Thoracic aorta (tissue), 2 donors: ENCODE measurements around the gene BBS5. TPM values are rescaled to one million over a fixed set of nuclear protein-coding genes. Genes with fewer than 3 reads are reported as not detected.

ENCODE experiments used
- ATAC-seq: fragments of 150-250 bp; one replicate; pipeline ENCODE4 v1.8.0; 2017; ENCODE audit warnings: low read depth; ENCODE audit not compliant: insufficient number of reproducible peaks, low FRiP score
- DNase-seq: peaks from one replicate; pipeline ENCODE4 v3.0.0-alpha.2; 2020; ENCODE audit warnings: low spot score
- H3K27ac ChIP-seq, 2 donors: fragments of 200-600 bp; sonication (generic); 1 replicate in 1 of 2; 2 replicates in 1 of 2; pipeline ENCODE4 v1.5.1; 2016; ENCODE audit warnings: mild to moderate bottlenecking in 2 of 2, moderate library complexity in 2 of 2
- H3K27me3 ChIP-seq: fragments of 200-600 bp; sonication (generic); replicated peaks from 2 replicates; pipeline ENCODE4 v1.6.0; 2016; ENCODE audit warnings: mild to moderate bottlenecking; ENCODE audit not compliant: insufficient read depth
- H3K36me3 ChIP-seq: fragments of 200-600 bp; sonication (generic); one replicate; pipeline ENCODE4 v1.5.1; 2016
- H3K4me1 ChIP-seq, 2 donors: fragments of 200-600 bp; sonication (generic); 1 replicate in 1 of 2; 2 replicates in 1 of 2; pipeline versions ENCODE4 v1.5.1 to v1.6.0; 2016; ENCODE audit warnings: low read depth in 2 of 2, mild to moderate bottlenecking in 1 of 2; ENCODE audit not compliant: control insufficient read depth in 1 of 2
- H3K4me3 ChIP-seq: fragments of 200-600 bp; sonication (generic); 2 replicates; pipeline ENCODE4 v1.5.1; 2016; ENCODE audit warnings: mild to moderate bottlenecking
- H3K9me3 ChIP-seq: fragments of 200-600 bp; sonication (generic); 2 replicates; pipeline ENCODE4 v1.5.1; 2016
- CTCF ChIP-seq: fragments of 200-600 bp; sonication (generic); IDR thresholded peaks from one replicate; pipeline ENCODE4 v1.5.1; 2019; ENCODE audit warnings: antibody characterized with exemption
- total RNA-seq, 2 donors: library from RNA; depleted of rRNA; stranded (reverse); fragments of >200 nt; gene quantifications; one replicate each; pipeline versions ENCODE4 v1.1.0 to v1.2.3, GENCODE V29; 2016

The BBS5 gene
- total RNA-seq, 2 donors from 2014 or later, result 13.6 to 21.1 TPM

GRCh38 chr2:169464466-169464865, 14.8 kb upstream of the BBS5 start:
- no peaks in the 10 kb centered on the region for H3K27me3 ChIP-seq
- ATAC-seq (no peak), DNase-seq (no peak)
- H3K36me3 ChIP-seq, result no peaks in the 10 kb centered on the region
- no peak overlapping the region for H3K4me3 ChIP-seq
- no peak overlapping the region for H3K27ac ChIP-seq
- H3K9me3 ChIP-seq, result no peaks in the 10 kb centered on the region
- TF ChIP-seq CTCF, result no peak
- peaks cover 0 to 9% of the 10 kb centered on the region in 2 donors for H3K4me1 ChIP-seq

- peaks cover 0 to 9% of the 10 kb centered on the region in 2 donors for H3K4me1 ChIP-seq
- H3K27ac ChIP-seq, result no peak overlapping the region
- TF ChIP-seq CTCF, result no peak
- no peaks in the 10 kb centered on the region for H3K27me3 ChIP-seq
- no peaks in the 10 kb centered on the region for H3K36me3 ChIP-seq
- no peaks in the 10 kb centered on the region for H3K9me3 ChIP-seq
- no peak overlapping the region for H3K4me3 ChIP-seq
- ATAC-seq (no peak), DNase-seq (no peak)
Observed at GRCh38 chr2:169464882-169465281, 14.4 kb upstream of the BBS5 start.

GRCh38 chr2:169468841-169469240, 10.5 kb upstream of the BBS5 start:
- Histone ChIP-seq H3K27me3 (no peaks in the 10 kb centered on the region), H3K27ac (no peak overlapping the region), H3K4me1 (no peaks in the 10 kb centered on the region), H3K4me3 (no peak overlapping the region), H3K9me3 (no peaks in the 10 kb centered on the region), H3K36me3 (no peaks in the 10 kb centered on the region)
- TF ChIP-seq CTCF, result no peak
- no peak for ATAC-seq
- DNase-seq, result no peak

- H3K27me3 ChIP-seq, result no peaks in the 10 kb centered on the region
- TF ChIP-seq CTCF, result no peak
- ATAC-seq (no peak), DNase-seq (no peak)
- H3K4me1 ChIP-seq, result no peaks in the 10 kb centered on the region
- no peaks in the 10 kb centered on the region for H3K9me3 ChIP-seq
- H3K4me3 ChIP-seq, result no peak overlapping the region
- H3K27ac ChIP-seq, result no peak overlapping the region
- no peaks in the 10 kb centered on the region for H3K36me3 ChIP-seq
Observed at GRCh38 chr2:169469952-169470572, 9.2 kb upstream of the BBS5 start.

GRCh38 chr2:169472249-169472648, 7.0 kb upstream of the BBS5 start:
- Histone ChIP-seq H3K9me3 (no peaks in the 10 kb centered on the region), H3K36me3 (no peaks in the 10 kb centered on the region), H3K27ac (no peak overlapping the region), H3K4me3 (no peak overlapping the region), H3K27me3 (no peaks in the 10 kb centered on the region), H3K4me1 (no peaks in the 10 kb centered on the region)
- no peak for TF ChIP-seq CTCF
- ATAC-seq, result no peak
- DNase-seq, result no peak
